ENCODE data around the gene TRAPPC6A. TPM values are rescaled to one million over a fixed set of nuclear protein-coding genes. Genes with fewer than 3 reads are reported as not detected.

Gene TRAPPC6A
- total RNA-seq, 1 experiment from 2014 or later = 14.5 TPM

Other genes starting within 250 kb of the TRAPPC6A start
- not detected in 2 replicates for gene APOC4, start 236.0 kb downstream of the TRAPPC6A start, total RNA-seq (2014; rRNA removed; shearing (Covaris generic))
- not detected in 2 replicates for gene APOC2, start 232.2 kb downstream of the TRAPPC6A start, total RNA-seq (2014; rRNA removed; shearing (Covaris generic))
- 12.9 and 17.4 TPM in 2 replicates for gene CLPTM1, start 222.9 kb downstream of the TRAPPC6A start, total RNA-seq (2014; rRNA removed; shearing (Covaris generic))
- gene RELB, start 176.8 kb downstream of the TRAPPC6A start, total RNA-seq (2014; rRNA removed; shearing (Covaris generic)) = 0.78 and 0.81 TPM in 2 replicates
- gene CLASRP, start 139.2 kb downstream of the TRAPPC6A start, total RNA-seq (2014; rRNA removed; shearing (Covaris generic)) = 17.6 and 20.4 TPM in 2 replicates
- not detected in 2 replicates for gene ZNF296, start 101.8 kb downstream of the TRAPPC6A start, total RNA-seq (2014; rRNA removed; shearing (Covaris generic))
- 23.5 and 27.5 TPM in 2 replicates for gene GEMIN7, start 99.0 kb downstream of the TRAPPC6A start, total RNA-seq (2014; rRNA removed; shearing (Covaris generic))
- 8.0 and 13.2 TPM in 2 replicates for gene PPP1R37, start 85.1 kb downstream of the TRAPPC6A start, total RNA-seq (2014; rRNA removed; shearing (Covaris generic))
- 0.19 TPM in 1 of 2 replicates, not detected in the other for gene NKPD1, start 17.3 kb downstream of the TRAPPC6A start, total RNA-seq (2014; rRNA removed; shearing (Covaris generic))
- 2.1 and 5.3 TPM in 2 replicates for gene BLOC1S3, start 547 bp upstream of the TRAPPC6A start, total RNA-seq (2014; rRNA removed; shearing (Covaris generic))
- gene EXOC3L2, start 67.2 kb upstream of the TRAPPC6A start, total RNA-seq (2014; rRNA removed; shearing (Covaris generic)) = not detected in 2 replicates
- 3.7 and 5.0 TPM in 2 replicates for gene MARK4, start 73.0 kb upstream of the TRAPPC6A start, total RNA-seq (2014; rRNA removed; shearing (Covaris generic))
- gene CKM, start 144.6 kb upstream of the TRAPPC6A start, total RNA-seq (2014; rRNA removed; shearing (Covaris generic)) = not detected in 2 replicates
- gene KLC3, start 162.5 kb upstream of the TRAPPC6A start, total RNA-seq (2014; rRNA removed; shearing (Covaris generic)) = 0.72 TPM in 1 of 2 replicates, not detected in the other
- 4.6 and 8.3 TPM in 2 replicates for gene ERCC2, start 192.3 kb upstream of the TRAPPC6A start, total RNA-seq (2014; rRNA removed; shearing (Covaris generic))
- 0.14 and 1.1 TPM in 2 replicates for gene PPP1R13L, start 226.8 kb upstream of the TRAPPC6A start, total RNA-seq (2014; rRNA removed; shearing (Covaris generic))
- gene POLR1G, start 228.4 kb upstream of the TRAPPC6A start, total RNA-seq (2014; rRNA removed; shearing (Covaris generic)) = 6.8 and 9.0 TPM in 2 replicates
- 49.3 and 84.0 TPM in 2 replicates for gene ERCC1, start 245.7 kb upstream of the TRAPPC6A start, total RNA-seq (2014; rRNA removed; shearing (Covaris generic))